A673 (cell line): ENCODE measurements around the gene NR1D1.

ENCODE experiments used
- CTCF ChIP-seq: fragments of 300-800, 200-600 bp; sonication (generic); conservative IDR thresholded peaks from 2 replicates; pipeline ENCODE4 v1.5.1; 2017; ENCODE audit warnings: low read depth, mild to moderate bottlenecking, antibody characterized with exemption, low read length, moderate library complexity, mixed read lengths
- EZH2 ChIP-seq: fragments of 200-600 bp; sonication (generic); IDR thresholded peaks from 2 replicates; pipeline ENCODE4 v1.6.1; 2017; ENCODE audit warnings: borderline replicate concordance, low read depth, mild to moderate bottlenecking, mixed read lengths, antibody characterized with exemption, low read length; ENCODE audit not compliant: poor library complexity, severe bottlenecking

DNA sequence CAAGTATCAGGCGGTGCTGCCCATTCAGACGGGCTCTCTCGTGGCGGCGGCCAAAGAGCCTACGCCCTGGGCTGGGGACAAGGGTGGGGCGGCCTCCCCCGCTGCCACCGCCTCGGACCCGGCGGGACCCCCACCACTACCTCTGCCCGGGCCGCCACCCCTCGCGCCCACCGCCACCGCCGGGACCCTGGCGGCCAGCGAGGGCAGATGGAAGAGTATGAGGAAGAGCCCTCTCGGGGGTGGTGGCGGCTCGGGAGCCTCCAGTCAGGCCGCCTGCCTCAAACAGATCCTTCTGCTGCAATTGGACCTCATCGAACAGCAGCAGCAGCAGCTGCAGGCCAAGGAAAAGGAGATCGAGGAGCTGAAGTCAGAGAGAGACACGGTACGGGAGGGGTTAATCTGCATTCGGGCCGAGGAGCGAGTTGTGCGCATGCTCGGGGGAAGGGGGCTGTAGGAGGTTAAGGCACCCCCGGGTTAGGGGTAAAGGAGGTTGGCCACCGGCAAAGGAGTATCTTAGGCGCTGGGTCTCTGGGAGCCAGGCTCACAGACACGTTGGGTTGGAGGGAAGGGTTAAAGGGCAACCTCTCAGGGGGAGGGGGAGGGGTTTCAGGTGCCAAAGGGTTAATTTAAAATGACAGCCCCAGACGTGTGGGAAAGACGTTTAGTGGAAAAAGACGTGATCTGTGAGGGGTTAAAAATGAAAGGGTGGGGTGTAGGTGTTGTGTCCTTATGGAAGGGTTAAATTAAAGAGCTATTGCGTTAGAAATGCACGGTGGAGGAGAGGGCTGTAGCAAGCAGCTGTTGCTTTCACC is 22.8 kb upstream of the NR1D1 start:
- TF ChIP-seq CTCF (no peak), EZH2 (no peak)
